SK-N-SH (cell line): ENCODE measurements around the gene PRKN. TPM values are rescaled to one million over a fixed set of nuclear protein-coding genes. Genes with fewer than 3 reads are reported as not detected.

ENCODE experiments used
- CTCF ChIA-PET: fragments of 300-600, 350-600 bp; formaldehyde crosslinking; extraction: SDS; loops from one replicate; lab custom pipeline; 2021; lab: Yijun Ruan, JAX
- POLR2A ChIA-PET: fragments of 350-600 bp; sonication (Branson Sonifier 250); formaldehyde crosslinking; extraction: SDS; loops from one replicate; lab custom pipeline; 2020; ENCODE audit warnings: antibody characterized with exemption, inconsistent platforms; lab: Yijun Ruan, JAX
- DNase-seq: peaks from one replicate; pipeline ENCODE4 v3.0.0; 2012
- H2AFZ ChIP-seq: fragments of 200-600 bp; sonication (generic); 2 replicates; pipeline ENCODE4 v1.8.1; 2016; ENCODE audit warnings: antibody characterized with exemption, mild to moderate bottlenecking, low read depth
- H3F3A ChIP-seq: fragments of 200-600 bp; sonication (generic); replicated peaks from 2 replicates; pipeline ENCODE3; 2016; ENCODE audit warnings: antibody characterized with exemption, mild to moderate bottlenecking; ENCODE audit not compliant: insufficient read depth
- H3K27ac ChIP-seq, 2 experiments: fragments of 200-500 bp in 1 of 2; fragments of 200-600 bp in 1 of 2; sonication (Bioruptor generic) in 1 of 2; sonication (generic), shearing (Covaris generic) in 1 of 2; 2 replicates each; pipeline versions ENCODE4 v1.5.1 to v1.6.1; 2014 to 2016; ENCODE audit warnings: low read depth in 2 of 2, inconsistent platforms in 1 of 2, low read length in 1 of 2, mild to moderate bottlenecking in 1 of 2, mixed read lengths in 1 of 2
- H3K27me3 ChIP-seq: fragments of 200-600 bp; sonication (generic), shearing (Covaris generic); 2 replicates; pipeline ENCODE4 v1.6.1; 2016; ENCODE audit warnings: mixed run types; ENCODE audit not compliant: insufficient read depth
- H3K36me3 ChIP-seq, 2 experiments: fragments of 200-500 bp in 1 of 2; fragments of 200-600 bp in 1 of 2; sonication (Bioruptor generic) in 1 of 2; sonication (generic) in 1 of 2; replicated peaks in 1 of 2; 2 replicates each; pipeline versions ENCODE3 to v1.5.1; 2014 to 2016; ENCODE audit warnings: low read length in 1 of 2, mild to moderate bottlenecking in 1 of 2; ENCODE audit not compliant: insufficient read depth in 2 of 2, control insufficient read depth in 1 of 2
- H3K4me1 ChIP-seq, 2 experiments: fragments of 200-500 bp in 1 of 2; fragments of 200-600 bp in 1 of 2; sonication (Bioruptor generic) in 1 of 2; sonication (generic), shearing (Covaris generic) in 1 of 2; 2 replicates each; pipeline versions ENCODE4 v1.5.1 to v1.6.1; 2014 to 2016; ENCODE audit warnings: low read depth in 1 of 2, low read length in 1 of 2, mixed run types in 1 of 2; ENCODE audit not compliant: insufficient read depth in 2 of 2, control insufficient read depth in 1 of 2
- H3K4me2 ChIP-seq: fragments of 200-600 bp; sonication (generic), shearing (Covaris generic); 2 replicates; pipeline ENCODE4 v1.6.1; 2017; ENCODE audit warnings: mixed run types
- H3K4me3 ChIP-seq, 2 experiments: fragments of 200-500 bp in 1 of 2; fragments of 200-600 bp in 1 of 2; sonication (Bioruptor generic) in 1 of 2; sonication (generic), shearing (Covaris generic) in 1 of 2; 2 replicates each; pipeline versions ENCODE4 v1.5.1 to v1.8.1; 2014 to 2016; ENCODE audit warnings: low read depth in 2 of 2, inconsistent platforms in 1 of 2, low read length in 1 of 2, mild to moderate bottlenecking in 1 of 2, mixed read lengths in 1 of 2, moderate library complexity in 1 of 2
- H3K79me2 ChIP-seq: fragments of 200-600 bp; sonication (generic); 2 replicates; pipeline ENCODE4 v1.8.1; 2017; ENCODE audit warnings: mild to moderate bottlenecking; ENCODE audit not compliant: insufficient read depth
- H3K9ac ChIP-seq: fragments of 200-600 bp; sonication (generic); 2 replicates; pipeline ENCODE4 v1.6.1; 2017; ENCODE audit warnings: mixed run types
- H3K9me2 ChIP-seq: fragments of 200-600 bp; sonication (generic); 2 replicates; pipeline ENCODE4 v1.6.1; 2017; ENCODE audit warnings: mixed run types
- H3K9me3 ChIP-seq: fragments of 200-600 bp; sonication (generic); 2 replicates; pipeline ENCODE4 v1.6.1; 2017; ENCODE audit warnings: mixed run types, mild to moderate bottlenecking, moderate library complexity
- H4K20me1 ChIP-seq: fragments of 200-600 bp; sonication (generic); 2 replicates; pipeline ENCODE4 v1.6.1; 2017; ENCODE audit warnings: mild to moderate bottlenecking, mixed run types; ENCODE audit not compliant: insufficient read depth
- ELF1 ChIP-seq: IDR thresholded peaks from 2 replicates; pipeline ENCODE4 v1.4.0; 2012
- EP300 ChIP-seq, 2 experiments: IDR thresholded peaks; 2 replicates each; pipeline versions ENCODE4 v1.4.0 to v1.6.1; 2012; ENCODE audit warnings: borderline replicate concordance in 1 of 2, low read depth in 1 of 2, low read length in 1 of 2
- EZH2phosphoT487 ChIP-seq: fragments of 200-600 bp; sonication (generic); IDR thresholded peaks from 2 replicates; pipeline ENCODE4 v1.6.1; 2017; ENCODE audit warnings: low read depth, mixed run types, mild to moderate bottlenecking, antibody characterized with exemption, moderate library complexity, borderline replicate concordance
- FOSL2 ChIP-seq: IDR thresholded peaks from 2 replicates; pipeline ENCODE4 v1.4.0; 2012; ENCODE audit warnings: low read depth, mild to moderate bottlenecking, moderate library complexity, borderline replicate concordance
- FOXJ3 ChIP-seq: sonication (generic); formaldehyde crosslinking; IDR thresholded peaks from 2 replicates; pipeline ENCODE4 v1.5.1; 2020; ENCODE audit warnings: mild to moderate bottlenecking, missing genetic modification reagents
- FOXM1 ChIP-seq: IDR thresholded peaks from 2 replicates; pipeline ENCODE4 v1.4.0; 2012; ENCODE audit warnings: low read depth, mild to moderate bottlenecking
- GABPA ChIP-seq: IDR thresholded peaks from 2 replicates; pipeline ENCODE4 v1.4.0; 2012; ENCODE audit warnings: low read depth, mild to moderate bottlenecking
- JUND ChIP-seq: IDR thresholded peaks from 2 replicates; pipeline ENCODE4 v1.4.0; 2012
- NFIC ChIP-seq: IDR thresholded peaks from 2 replicates; pipeline ENCODE4 v1.4.0; 2012; ENCODE audit warnings: borderline replicate concordance
- NRF1 ChIP-seq: IDR thresholded peaks from 2 replicates; pipeline ENCODE4 v1.6.1; 2012; ENCODE audit warnings: low read depth, mild to moderate bottlenecking, low read length
- PBX3 ChIP-seq: IDR thresholded peaks from 2 replicates; pipeline ENCODE4; 2012
- POLR2AphosphoS5 ChIP-seq: IDR thresholded peaks from 2 replicates; pipeline ENCODE4 v1.6.1; 2012; ENCODE audit warnings: low read depth, low read length
- RAD21 ChIP-seq: IDR thresholded peaks from 2 replicates; pipeline ENCODE4 v1.6.1; 2012; ENCODE audit warnings: mild to moderate bottlenecking, low read length
- RCOR1 ChIP-seq: fragments of 150-350 bp; IDR thresholded peaks from 2 replicates; pipeline ENCODE4 v1.6.1; 2017; ENCODE audit warnings: antibody characterized with exemption, low read length
- RXRA ChIP-seq: IDR thresholded peaks from 2 replicates; pipeline ENCODE4 v1.4.0; 2012; ENCODE audit warnings: low read depth, mild to moderate bottlenecking, borderline replicate concordance
- SIN3A ChIP-seq: IDR thresholded peaks from 2 replicates; pipeline ENCODE4 v1.6.1; 2012; ENCODE audit warnings: low read depth, mild to moderate bottlenecking, low read length, moderate library complexity, borderline replicate concordance
- SMC3 ChIP-seq: IDR thresholded peaks from 2 replicates; pipeline ENCODE4 v1.6.1; 2012; ENCODE audit warnings: low read depth, low read length, improper control_type of control experiment
- TAF1 ChIP-seq: IDR thresholded peaks from 2 replicates; pipeline ENCODE4 v1.6.1; 2012; ENCODE audit warnings: low read depth, mild to moderate bottlenecking, low read length, moderate library complexity, borderline replicate concordance
- TCF12 ChIP-seq: IDR thresholded peaks from 2 replicates; pipeline ENCODE4 v1.4.0; 2012
- TEAD4 ChIP-seq: IDR thresholded peaks from 2 replicates; pipeline ENCODE4 v1.4.0; 2012; ENCODE audit warnings: mild to moderate bottlenecking, borderline replicate concordance; ENCODE audit not compliant: insufficient read depth
- USF2 ChIP-seq: fragments of 150-350 bp; IDR thresholded peaks from 2 replicates; pipeline ENCODE4 v1.6.1; 2017; ENCODE audit warnings: antibody characterized with exemption, low read length, low read depth, borderline replicate concordance
- YY1 ChIP-seq: IDR thresholded peaks from 2 replicates; pipeline ENCODE4 v1.4.0; 2012; ENCODE audit warnings: low read depth, mild to moderate bottlenecking
- WGBS: methylation state at CpG from one replicate; pipeline ENCODE4 v1.1.6; 2017; ENCODE audit warnings: low lambda C conversion rate; 5-methylcytosine and 5-hydroxymethylcytosine counted together
- polyA plus RNA-seq, 3 experiments: library from polyadenylated mRNA; depleted of rRNA; stranded (reverse); fragments of >200 nt; gene quantifications; 2 replicates each; pipeline ENCODE4 v1.2.3, GENCODE V29; 2012
- TF ChIP-seq, protein P1 (sequence below): IDR thresholded peaks from 2 replicates; pipeline ENCODE4 v1.4.0; 2012; ENCODE audit warnings: low read depth
- TF ChIP-seq, protein P2 (sequence below): IDR thresholded peaks from 2 replicates; pipeline ENCODE4 v1.4.0; 2012; ENCODE audit warnings: low read depth, borderline replicate concordance

The PRKN gene
- polyA plus RNA-seq, 1 of the 3 experiments (the other 2 are of a cell fraction) = 0.76 TPM

DNA sequence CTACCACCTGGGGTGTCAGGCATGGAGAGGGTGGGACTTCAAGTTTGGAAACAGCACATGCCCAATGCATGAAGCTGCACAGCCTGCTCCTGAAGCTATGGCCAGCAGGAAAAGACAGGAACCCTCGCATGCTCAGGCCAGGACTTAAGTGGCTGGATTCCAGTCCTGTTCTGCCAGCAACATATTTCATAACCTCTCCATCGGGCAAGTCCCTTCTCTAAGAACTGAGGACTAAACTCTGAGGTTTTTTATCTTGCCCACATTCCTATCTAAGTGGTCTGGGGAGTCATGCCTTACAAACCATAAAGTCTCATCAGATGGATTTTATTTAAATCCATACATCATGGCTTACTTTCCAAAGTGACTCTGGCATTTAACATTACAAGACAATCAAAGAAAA lies 1426.2 kb downstream of the PRKN start:
- H3K36me3 ChIP-seq = no peaks in the 10 kb centered on the region
- H3K9me3 ChIP-seq = no peaks in the 10 kb centered on the region
- no peaks in the 10 kb centered on the region for H4K20me1 ChIP-seq
- no peaks in the 10 kb centered on the region for H3K27me3 ChIP-seq
- ChIA-PET CTCF (no interaction called here), POLR2A (no interaction called here)
- H3K27ac ChIP-seq = peak overlapping the region in 1 of 2 experiments; percentile 5; a peak in 1 of 4 replicates
- H2AFZ ChIP-seq = no peak overlapping the region
- no peaks in the 10 kb centered on the region for H3F3A ChIP-seq
- H3K4me1 ChIP-seq = peaks cover 0 to 4% of the 10 kb centered on the region in 2 experiments; a peak in 1 of 4 replicates
- 22% methylated on average over 2 of the region's 2 CpGs for WGBS
- H3K9ac ChIP-seq = no peak overlapping the region
- no peak overlapping the region for H3K4me3 ChIP-seq
- TF ChIP-seq JUND = 0 out of 2 replicates have a peak, but pooled peaks have one; percentile 29
- TF ChIP-seq POLR2AphosphoS5 = peak; percentile 23; the same call in 1 of the 2 replicates
- TF ChIP-seq FOXM1 = no peak
- TF ChIP-seq TCF12 = peak; percentile 73
- TF ChIP-seq PBX3 = peak; percentile 77
- peak in 1 of 2 experiments; percentile 64; a peak in 1 of 4 replicates for TF ChIP-seq EP300 (IDR thresholded peaks at IDR 0.05; ENCODE audit: borderline replicate concordance in 1 of 2, low read depth in 1 of 2, low read length in 1 of 2)
- TF ChIP-seq, protein P1, sequence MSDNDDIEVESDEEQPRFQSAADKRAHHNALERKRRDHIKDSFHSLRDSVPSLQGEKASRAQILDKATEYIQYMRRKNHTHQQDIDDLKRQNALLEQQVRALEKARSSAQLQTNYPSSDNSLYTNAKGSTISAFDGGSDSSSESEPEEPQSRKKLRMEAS = no peak
- TF ChIP-seq FOSL2 = no peak
- no peak for TF ChIP-seq SMC3
- TF ChIP-seq NFIC = peak; percentile 69
- no peak for TF ChIP-seq SIN3A
- 0 out of 2 replicates have a peak, but pooled peaks have one; percentile 26 for TF ChIP-seq TEAD4
- no peak for DNase-seq
- H3K79me2 ChIP-seq = no peaks in the 10 kb centered on the region
- no peak overlapping the region for H3K4me2 ChIP-seq
- no peaks in the 10 kb centered on the region for H3K9me2 ChIP-seq

DNA sequence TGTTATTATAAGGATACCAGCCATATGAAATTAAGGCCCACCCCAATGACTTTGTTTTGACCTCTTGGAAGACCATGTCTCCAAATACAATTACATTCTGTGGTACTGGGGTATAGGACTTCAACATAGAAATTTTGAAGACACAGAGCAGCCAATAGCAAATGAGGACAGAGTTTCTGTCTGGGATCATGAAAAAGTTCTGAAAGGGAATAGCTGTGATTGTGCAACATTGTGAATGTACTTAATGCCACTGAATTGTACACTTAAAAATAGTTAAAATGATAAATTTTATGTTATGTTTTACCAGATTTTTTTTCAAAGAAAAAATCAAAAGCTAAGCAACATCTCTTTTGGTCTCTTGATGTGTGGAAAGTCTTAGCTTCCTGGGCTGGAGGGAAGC lies 1426.7 kb downstream of the PRKN start:
- POLR2A ChIA-PET = no interaction called here
- H3K9me2 ChIP-seq = no peaks in the 10 kb centered on the region
- DNase-seq = no peak
- H2AFZ ChIP-seq = no peak overlapping the region
- H3K36me3 ChIP-seq = no peaks in the 10 kb centered on the region
- no peaks in the 10 kb centered on the region for H3F3A ChIP-seq
- no peaks in the 10 kb centered on the region for H3K27me3 ChIP-seq
- no peak overlapping the region for H3K4me3 ChIP-seq
- H4K20me1 ChIP-seq = no peaks in the 10 kb centered on the region
- peaks cover 4% of the 10 kb centered on the region; the same call in 1 of the 2 replicates for H3K9me3 ChIP-seq
- no peaks in the 10 kb centered on the region for H3K79me2 ChIP-seq
- CTCF ChIA-PET = no interaction called here
- no peak overlapping the region for H3K27ac ChIP-seq
- TF ChIP-seq NRF1 = no peak
- no peak for TF ChIP-seq TAF1
- TF ChIP-seq USF2 = no peak
- TF ChIP-seq RAD21 = no peak
- no peak for TF ChIP-seq FOXM1
- no peak for TF ChIP-seq JUND
- no peak for TF ChIP-seq ELF1
- no peak for TF ChIP-seq POLR2AphosphoS5
- TF ChIP-seq NFIC = no peak
- TF ChIP-seq RXRA = no peak
- TF ChIP-seq YY1 = no peak
- no peak for TF ChIP-seq PBX3
- TF ChIP-seq GABPA = no peak
- no peak for TF ChIP-seq EZH2phosphoT487
- TF ChIP-seq, protein P2, sequence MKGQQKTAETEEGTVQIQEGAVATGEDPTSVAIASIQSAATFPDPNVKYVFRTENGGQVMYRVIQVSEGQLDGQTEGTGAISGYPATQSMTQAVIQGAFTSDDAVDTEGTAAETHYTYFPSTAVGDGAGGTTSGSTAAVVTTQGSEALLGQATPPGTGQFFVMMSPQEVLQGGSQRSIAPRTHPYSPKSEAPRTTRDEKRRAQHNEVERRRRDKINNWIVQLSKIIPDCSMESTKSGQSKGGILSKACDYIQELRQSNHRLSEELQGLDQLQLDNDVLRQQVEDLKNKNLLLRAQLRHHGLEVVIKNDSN = no peak
- no peak for TF ChIP-seq TCF12
- TF ChIP-seq FOXJ3 (CRISPR knock-in tag) = no peak
- TF ChIP-seq FOSL2 = no peak
- no peak for TF ChIP-seq RCOR1
- no peak overlapping the region for H3K4me2 ChIP-seq
- peaks cover 0 to 4% of the 10 kb centered on the region in 2 experiments; a peak in 1 of 4 replicates for H3K4me1 ChIP-seq
- H3K9ac ChIP-seq = no peak overlapping the region
